Erythroblast (primary cell): ENCODE data around the gene RAB20.

ENCODE experiments used
- DNase-seq, 2 experiments: peaks; one replicate each; lab custom pipeline; 2025; lab: John Stamatoyannopoulos, UW
- GATA1 ChIP-seq: IDR thresholded peaks from 2 replicates; pipeline ENCODE4 v1.6.1; 2011; ENCODE audit warnings: low read depth, mild to moderate bottlenecking, control low read depth, low read length, moderate library complexity
- POLR2A ChIP-seq: IDR thresholded peaks from 2 replicates; pipeline ENCODE4 v1.6.1; 2011; ENCODE audit warnings: mild to moderate bottlenecking, low read length

RAB20 gene

GRCh38 chr13:110524541-110525257 lies 36.8 kb downstream of the RAB20 start:
- DNase-seq: no peak
- TF ChIP-seq GATA1: no peak
- TF ChIP-seq POLR2A: no peak

GRCh38 chr13:110523838-110524540 lies 37.5 kb downstream of the RAB20 start:
- no peak for DNase-seq
- no peak for TF ChIP-seq POLR2A
- no peak for TF ChIP-seq GATA1

GRCh38 chr13:110523180-110523579 lies 38.3 kb downstream of the RAB20 start:
- DNase-seq: no peak
- no peak for TF ChIP-seq POLR2A
- no peak for TF ChIP-seq GATA1

- TF ChIP-seq POLR2A (no peak), GATA1 (no peak)
- DNase-seq: no peak
Measured at GRCh38 chr13:110522721-110523120, 38.8 kb downstream of the RAB20 start.

GRCh38 chr13:110521946-110522345 lies 39.6 kb downstream of the RAB20 start:
- DNase-seq: no peak

GRCh38 chr13:110521296-110521680 lies 40.2 kb downstream of the RAB20 start:
- DNase-seq: no peak

More at GRCh38 chr13:110521946-110522345, 39.6 kb downstream of the RAB20 start:
- TF ChIP-seq GATA1: no peak

GRCh38 chr13:110520431-110521295 lies 40.9 kb downstream of the RAB20 start:
- no peak for DNase-seq
- TF ChIP-seq POLR2A (no peak), GATA1 (no peak)

More at GRCh38 chr13:110521296-110521680, 40.2 kb downstream of the RAB20 start:
- no peak for TF ChIP-seq POLR2A
- no peak for TF ChIP-seq GATA1

GRCh38 chr13:110519506-110519905 lies 42.0 kb downstream of the RAB20 start:
- TF ChIP-seq GATA1 (no peak), POLR2A (no peak)
- no peak for DNase-seq

- TF ChIP-seq GATA1 (no peak), POLR2A (no peak)
- DNase-seq: no peak
Measured at GRCh38 chr13:110519046-110519445, 42.5 kb downstream of the RAB20 start.

GRCh38 chr13:110518571-110518970 lies 43.0 kb downstream of the RAB20 start:
- TF ChIP-seq POLR2A (no peak), GATA1 (no peak)
- DNase-seq: no peak

- no peak for TF ChIP-seq POLR2A
- TF ChIP-seq GATA1: no peak
- no peak for DNase-seq
Measured at GRCh38 chr13:110518226-110518525, 43.3 kb downstream of the RAB20 start.

- TF ChIP-seq GATA1: no peak
- TF ChIP-seq POLR2A: no peak
- no peak for DNase-seq
Measured at GRCh38 chr13:110517505-110518225, 43.9 kb downstream of the RAB20 start.

- DNase-seq: no peak
- TF ChIP-seq POLR2A: no peak
- TF ChIP-seq GATA1: no peak
Measured at GRCh38 chr13:110516500-110516899, 45.0 kb downstream of the RAB20 start.

GRCh38 chr13:110512198-110512740 lies 49.3 kb downstream of the RAB20 start:
- DNase-seq: no peak
- TF ChIP-seq GATA1 (no peak), POLR2A (no peak)
